Stimulated activated CD4-positive, alpha-beta T cell treated with anti-CD3 and anti-CD28 coated beads, Interleukin-12 subunit alpha, Interleukin-12 subunit beta, amount 100 ng/mL, for 24 hours (primary cell): ENCODE measurements around the gene TSPAN13.

Experiments
- DNase-seq, 2 experiments: peaks; one replicate each; pipeline ENCODE4 v3.0.0-alpha.2; 2020; ENCODE audit warnings: low read depth in 2 of 2

Gene TSPAN13

GRCh38 chr7:16774986-16775385, 21.4 kb downstream of the TSPAN13 start:
- DNase-seq: no peak

GRCh38 chr7:16776053-16776452, 22.5 kb downstream of the TSPAN13 start:
- DNase-seq: no peak

DNA sequence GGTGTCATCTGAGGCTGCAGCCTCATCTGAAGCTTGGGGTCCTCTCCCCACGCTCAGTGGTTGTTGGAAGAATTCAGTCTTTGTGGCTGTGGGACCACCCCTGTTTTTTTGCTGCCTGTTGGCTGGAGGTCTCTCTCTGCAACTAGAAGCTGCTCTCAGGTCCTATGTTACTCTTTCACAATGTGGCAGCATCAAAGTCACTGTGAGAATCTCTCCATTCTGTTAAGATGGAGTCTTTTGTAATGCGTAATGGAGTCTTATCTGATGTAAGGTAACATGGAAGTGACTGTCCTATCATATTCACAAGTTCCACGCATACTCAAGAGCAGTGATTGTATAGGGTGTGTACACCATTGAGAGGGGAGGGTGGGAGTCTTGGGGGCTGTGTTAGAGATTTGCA, 24.9 kb downstream of the TSPAN13 start:
- no peak for DNase-seq

- no peak for DNase-seq
Measured at GRCh38 chr7:16779051-16779450, 25.5 kb downstream of the TSPAN13 start.

- DNase-seq: no peak
Measured at GRCh38 chr7:16780596-16780995, 27.0 kb downstream of the TSPAN13 start.

- DNase-seq: no peak
Measured at GRCh38 chr7:16785321-16785720, 31.8 kb downstream of the TSPAN13 start.

GRCh38 chr7:16785846-16786245, 32.3 kb downstream of the TSPAN13 start:
- no peak for DNase-seq

- DNase-seq: no peak
Measured at GRCh38 chr7:16786257-16786656, 32.7 kb downstream of the TSPAN13 start.

- no peak for DNase-seq
Measured at GRCh38 chr7:16787127-16787526, 33.6 kb downstream of the TSPAN13 start.

DNA sequence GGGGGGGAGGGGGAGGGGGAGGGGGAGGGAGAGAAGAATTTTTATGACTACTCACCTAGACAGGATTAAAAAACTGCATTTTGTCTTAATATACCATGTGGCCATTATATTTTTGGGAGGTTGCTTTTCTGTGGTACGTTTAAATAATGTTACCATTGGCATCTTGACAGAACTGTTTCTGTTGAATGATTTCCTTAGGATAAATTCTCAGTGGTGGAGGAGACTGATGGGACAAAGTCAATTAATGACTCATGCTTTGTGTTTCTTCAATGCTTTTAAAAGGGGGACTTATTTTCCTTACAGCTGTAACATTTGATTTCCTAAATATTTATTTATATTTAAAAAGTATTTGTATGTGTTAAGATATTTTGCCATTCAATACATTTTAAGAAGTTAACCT, 37.5 kb downstream of the TSPAN13 start:
- no peak for DNase-seq

DNA sequence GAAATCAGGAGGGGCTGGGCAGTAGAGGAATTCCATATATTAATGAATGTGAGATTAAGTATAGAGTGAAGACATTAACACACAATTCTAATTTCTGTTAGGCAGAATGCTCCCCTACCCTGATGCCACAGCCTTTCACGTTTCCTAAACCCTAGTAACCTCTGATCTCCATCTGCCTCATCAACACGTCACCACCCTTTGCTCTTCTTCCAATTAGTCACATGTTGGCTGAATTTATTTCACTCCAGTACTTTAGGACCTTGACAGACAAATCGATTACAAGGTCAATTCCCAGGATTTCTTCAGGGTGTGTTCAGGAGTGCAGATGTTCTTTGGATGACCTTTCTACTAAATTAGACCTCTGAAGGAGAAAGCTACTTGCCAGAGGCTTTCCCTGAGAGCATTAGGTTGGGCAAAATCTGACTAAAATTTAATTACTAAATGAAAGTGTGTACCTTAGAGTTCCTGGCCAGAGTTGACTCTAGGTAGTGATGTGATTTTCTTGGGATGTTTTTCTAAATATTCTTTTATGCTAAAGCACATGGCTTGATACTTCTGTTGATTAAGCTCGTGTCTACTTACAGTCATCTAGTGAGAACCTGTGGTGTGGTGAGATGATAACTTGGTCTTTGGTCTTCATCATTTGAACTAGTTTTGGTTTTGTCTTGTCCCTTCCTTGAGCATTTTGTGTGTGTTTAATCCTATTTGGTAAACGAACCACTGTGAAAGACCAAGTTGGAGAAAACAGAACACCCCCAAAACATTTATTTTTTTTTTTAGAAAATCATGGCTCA, 38.5 kb downstream of the TSPAN13 start:
- no peak for DNase-seq

GRCh38 chr7:16794986-16795385, 41.4 kb downstream of the TSPAN13 start:
- DNase-seq: no peak

DNA sequence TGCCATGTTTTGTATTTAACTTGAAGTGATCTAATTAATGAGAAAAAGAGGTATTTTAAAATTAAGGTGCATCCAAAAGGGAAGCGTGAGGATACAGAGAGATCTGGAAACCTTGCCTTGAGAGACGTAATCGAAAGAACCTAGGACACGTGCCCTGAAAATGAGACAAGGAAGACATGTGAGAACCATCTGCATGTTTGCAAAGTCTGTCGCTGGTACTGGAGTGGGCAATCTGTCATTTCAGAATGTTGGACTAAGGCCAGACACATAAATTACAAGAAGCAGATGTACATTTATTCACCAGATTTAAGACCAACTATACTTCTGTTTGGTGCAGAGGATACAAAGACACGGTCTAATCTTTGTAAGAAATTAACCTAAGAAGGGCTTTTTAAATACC, 42.1 kb downstream of the TSPAN13 start:
- DNase-seq: no peak

DNA sequence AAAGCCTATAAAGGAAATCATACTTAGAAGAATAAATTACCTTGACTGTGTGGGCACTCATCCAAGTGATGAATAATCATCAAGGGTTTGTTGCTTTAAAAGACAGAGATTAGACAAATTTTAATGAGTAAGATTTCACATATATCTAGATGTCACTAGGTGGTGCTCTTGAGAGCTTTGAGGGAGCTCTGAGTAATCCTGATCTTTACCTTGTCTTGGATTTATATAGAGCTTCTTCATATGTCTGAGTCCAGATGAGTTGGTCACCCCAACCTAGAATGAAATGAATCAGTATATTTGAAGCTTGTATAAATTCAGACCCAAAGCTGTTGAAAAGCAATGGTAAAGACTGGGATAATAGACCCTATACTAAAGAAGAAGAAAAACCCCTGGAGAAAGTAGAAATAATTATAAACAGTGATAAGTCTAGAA, 47.6 kb downstream of the TSPAN13 start:
- no peak for DNase-seq

- no peak for DNase-seq
Measured at GRCh38 chr7:16801579-16801978, 48.0 kb downstream of the TSPAN13 start.

DNA sequence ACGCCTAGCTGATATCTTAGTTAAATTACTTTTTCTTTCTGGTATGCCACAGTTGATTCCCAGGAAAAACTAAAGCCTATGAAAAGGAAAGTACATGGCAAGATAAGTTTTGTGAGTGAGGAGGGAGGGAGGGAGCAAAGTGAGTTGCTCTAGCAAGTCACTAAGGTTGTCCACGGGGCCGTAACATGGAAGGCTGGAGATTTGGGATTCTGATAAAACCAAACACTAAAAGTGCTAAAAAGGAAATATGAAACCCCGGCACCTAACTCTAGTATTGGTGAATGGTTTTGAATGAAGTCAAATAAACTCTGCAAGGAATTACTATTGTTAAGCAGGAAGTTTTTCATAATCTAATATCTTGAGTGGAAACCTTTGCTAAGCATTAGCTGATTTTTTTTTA, 49.6 kb downstream of the TSPAN13 start:
- DNase-seq: no peak

GRCh38 chr7:16803881-16804673, 50.5 kb downstream of the TSPAN13 start:
- DNase-seq: no peak

DNA sequence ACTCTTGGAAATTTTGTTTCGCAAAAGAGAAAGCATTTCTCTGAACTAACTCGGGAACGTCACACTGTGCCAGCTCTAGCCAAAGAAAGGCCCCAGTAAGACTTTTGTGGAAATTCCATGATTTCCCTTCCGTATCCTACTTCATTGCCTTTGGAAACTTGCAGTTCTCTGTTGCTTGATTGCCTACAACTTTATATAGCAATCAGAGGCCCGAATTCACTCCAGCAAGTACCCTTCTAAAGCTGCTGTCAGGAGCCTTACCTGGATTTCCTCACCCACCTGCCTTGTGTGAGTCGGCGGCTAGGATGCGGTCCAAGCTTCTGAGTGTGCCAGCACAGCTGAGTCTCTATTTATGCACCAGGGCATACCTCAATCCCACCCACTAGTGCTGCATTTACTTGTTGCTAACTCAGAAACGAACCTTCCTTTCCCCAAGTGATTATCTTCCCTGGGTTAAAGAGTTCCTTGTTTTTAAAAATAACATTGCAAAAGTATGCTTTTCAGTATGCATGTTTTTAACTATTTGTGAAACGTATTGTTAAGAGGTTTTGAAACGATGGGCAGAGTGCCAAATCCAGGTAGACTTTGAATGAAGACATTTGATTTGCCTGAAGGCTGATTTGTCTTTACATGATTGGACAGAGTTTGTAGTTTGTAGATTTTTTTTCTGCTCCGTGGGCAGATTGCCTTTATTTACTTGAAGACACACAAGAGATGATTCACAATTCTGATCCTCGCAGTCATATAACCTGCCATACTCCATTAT, 51.3 kb downstream of the TSPAN13 start, which contains the start of gene AGR2:
AGR2 (minus strand) TSS at position 326 of the 766 bp plus-strand sequence. CDS start 3,203 bp downstream, outside the sequence.
- DNase-seq: no peak

- DNase-seq: no peak
Measured at GRCh38 chr7:16805441-16805840, 51.9 kb downstream of the TSPAN13 start.

- DNase-seq: no peak
Measured at GRCh38 chr7:16810112-16810511, 56.6 kb downstream of the TSPAN13 start.

- DNase-seq: no peak
Measured at GRCh38 chr7:16810573-16810972, 57.0 kb downstream of the TSPAN13 start.

DNA sequence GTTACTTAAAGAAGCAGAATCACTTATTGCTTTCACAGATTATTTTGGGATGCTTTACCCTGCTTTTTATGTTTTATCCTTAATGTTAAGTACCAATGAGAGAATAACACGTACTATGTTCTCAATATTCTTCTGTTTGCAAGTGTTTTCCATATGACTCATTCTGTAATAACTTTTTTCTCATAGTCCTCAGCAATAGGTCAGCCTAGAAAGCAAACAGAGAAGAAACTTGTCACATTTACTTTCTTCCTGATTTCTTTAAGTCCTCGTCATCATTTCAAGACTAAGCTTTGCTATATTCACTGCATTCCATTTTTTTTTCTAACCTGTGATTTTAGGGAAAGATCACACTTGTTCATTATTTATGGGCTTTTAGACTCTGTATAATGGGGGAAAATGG, 58.0 kb downstream of the TSPAN13 start:
- DNase-seq: no peak
